HG03025 (cell line): ENCODE results near the gene MAPK7.

Experiments used
- ATAC-seq: cut with Tn5 transposase; IDR thresholded peaks from one replicate; pipeline ENCODE4 v1.9.1; 2021; ENCODE audit warnings: mild to moderate bottlenecking, moderate library complexity; ENCODE audit not compliant: unreplicated experiment, low FRiP score

MAPK7 gene

GRCh38 chr17:19414396-19415280 is 36.3 kb downstream of the MAPK7 start:
- ATAC-seq = no peak

GRCh38 chr17:19415311-19415710 is 37.0 kb downstream of the MAPK7 start:
- no peak for ATAC-seq

- ATAC-seq = no peak
Measured at GRCh38 chr17:19415806-19416775, 37.8 kb downstream of the MAPK7 start.

- ATAC-seq = no peak
Measured at GRCh38 chr17:19417611-19418010, 39.3 kb downstream of the MAPK7 start.

- no peak for ATAC-seq
Measured at GRCh38 chr17:19418251-19418992, 40.1 kb downstream of the MAPK7 start.

- no peak for ATAC-seq
Measured at GRCh38 chr17:19421219-19421618, 42.9 kb downstream of the MAPK7 start.

- no peak for ATAC-seq
Measured at GRCh38 chr17:19421926-19422325, 43.6 kb downstream of the MAPK7 start.

GRCh38 chr17:19424934-19425868 is 46.9 kb downstream of the MAPK7 start:
- no peak for ATAC-seq

GRCh38 chr17:19426631-19427030 is 48.3 kb downstream of the MAPK7 start:
- ATAC-seq = no peak

GRCh38 chr17:19431691-19432090 is 53.4 kb downstream of the MAPK7 start:
- ATAC-seq = no peak
